ENCODE results near the gene QSOX2.

QSOX2 gene

GRCh38 chr9:136189394-136190236 lies 56.0 kb downstream of the QSOX2 start:
- H3K9me2 ChIP-seq (ENCODE audit: low read depth, low read length), result no peaks in the 10 kb centered on the region
- TF ChIP-seq EZH2 (IDR thresholded peaks at IDR 0.05; ENCODE audit: borderline replicate concordance, low read length) (no peak), CTCF (IDR thresholded peaks at IDR 0.05; ENCODE audit: low read length) (no peak)
- H3K4me2 ChIP-seq (ENCODE audit: low read length), result no peak overlapping the region
- H3K4me1 ChIP-seq (ENCODE audit: insufficient read depth, low read length, severe bottlenecking), result no peaks in the 10 kb centered on the region
- H3K4me3 ChIP-seq (ENCODE audit: low read depth, low read length, poor library complexity, severe bottlenecking), result no peak overlapping the region
- H3K27ac ChIP-seq (ENCODE audit: low read depth, low read length, poor library complexity, severe bottlenecking), result no peak overlapping the region
- no peaks in the 10 kb centered on the region for H3K9me3 ChIP-seq (ENCODE audit: low read length)
- peaks cover 7% of the 10 kb centered on the region; the same call in 1 of the 2 replicates for H3K27me3 ChIP-seq (ENCODE audit: insufficient read depth, low read length)
- no peak overlapping the region for H2AFZ ChIP-seq (ENCODE audit: low read length)
- H4K20me1 ChIP-seq (ENCODE audit: insufficient read depth, low read length), result no peaks in the 10 kb centered on the region
- no peaks in the 10 kb centered on the region for H3F3A ChIP-seq (ENCODE audit: insufficient read depth, low read length)
- no peaks in the 10 kb centered on the region for H3K36me3 ChIP-seq (ENCODE audit: insufficient read depth, low read length)
- no peak overlapping the region for H3K9ac ChIP-seq (ENCODE audit: low read length)
- no peaks in the 10 kb centered on the region for H3K79me2 ChIP-seq (ENCODE audit: insufficient read depth, low read length)

GRCh38 chr9:136187683-136188586 lies 57.7 kb downstream of the QSOX2 start:
- Histone ChIP-seq H3K4me1 (ENCODE audit: insufficient read depth, low read length, severe bottlenecking) (no peaks in the 10 kb centered on the region), H3K27ac (ENCODE audit: low read depth, low read length, poor library complexity, severe bottlenecking) (no peak overlapping the region), H3K79me2 (ENCODE audit: insufficient read depth, low read length) (no peaks in the 10 kb centered on the region), H3F3A (ENCODE audit: insufficient read depth, low read length) (no peaks in the 10 kb centered on the region), H3K9me2 (ENCODE audit: low read depth, low read length) (no peaks in the 10 kb centered on the region), H4K20me1 (ENCODE audit: insufficient read depth, low read length) (no peaks in the 10 kb centered on the region), H3K27me3 (ENCODE audit: insufficient read depth, low read length) (peaks cover 8% of the 10 kb centered on the region; the same call in 1 of the 2 replicates), H3K9me3 (ENCODE audit: low read length) (no peaks in the 10 kb centered on the region), H3K4me2 (ENCODE audit: low read length) (no peak overlapping the region), H3K4me3 (ENCODE audit: low read depth, low read length, poor library complexity, severe bottlenecking) (no peak overlapping the region), H3K9ac (ENCODE audit: low read length) (no peak overlapping the region), H3K36me3 (ENCODE audit: insufficient read depth, low read length) (no peaks in the 10 kb centered on the region), H2AFZ (ENCODE audit: low read length) (no peak overlapping the region)
- TF ChIP-seq EZH2 (IDR thresholded peaks at IDR 0.05; ENCODE audit: borderline replicate concordance, low read length) (no peak), CTCF (IDR thresholded peaks at IDR 0.05; ENCODE audit: low read length) (no peak)

- no peaks in the 10 kb centered on the region for H3K36me3 ChIP-seq (ENCODE audit: insufficient read depth, low read length)
- H3K9ac ChIP-seq (ENCODE audit: low read length), result no peak overlapping the region
- no peaks in the 10 kb centered on the region for H3K79me2 ChIP-seq (ENCODE audit: insufficient read depth, low read length)
- H2AFZ ChIP-seq (ENCODE audit: low read length), result no peak overlapping the region
- H3K4me2 ChIP-seq (ENCODE audit: low read length), result no peak overlapping the region
- H3K4me3 ChIP-seq (ENCODE audit: low read depth, low read length, poor library complexity, severe bottlenecking), result no peak overlapping the region
- no peaks in the 10 kb centered on the region for H3K4me1 ChIP-seq (ENCODE audit: insufficient read depth, low read length, severe bottlenecking)
- no peaks in the 10 kb centered on the region for H3K9me2 ChIP-seq (ENCODE audit: low read depth, low read length)
- H4K20me1 ChIP-seq (ENCODE audit: insufficient read depth, low read length), result no peaks in the 10 kb centered on the region
- TF ChIP-seq EZH2 (IDR thresholded peaks at IDR 0.05; ENCODE audit: borderline replicate concordance, low read length), result no peak
- TF ChIP-seq CTCF (IDR thresholded peaks at IDR 0.05; ENCODE audit: low read length), result no peak
- H3F3A ChIP-seq (ENCODE audit: insufficient read depth, low read length), result no peaks in the 10 kb centered on the region
- peaks cover 11% of the 10 kb centered on the region; the same call in 1 of the 2 replicates for H3K27me3 ChIP-seq (ENCODE audit: insufficient read depth, low read length)
- no peaks in the 10 kb centered on the region for H3K9me3 ChIP-seq (ENCODE audit: low read length)
- no peak overlapping the region for H3K27ac ChIP-seq (ENCODE audit: low read depth, low read length, poor library complexity, severe bottlenecking)
Measured at GRCh38 chr9:136187197-136187596, 58.4 kb downstream of the QSOX2 start.
